HG02852 (cell line): ENCODE data around the gene SHPK.

Experiments used
- ATAC-seq: cut with Tn5 transposase; IDR thresholded peaks from one replicate; pipeline ENCODE4 v1.9.1; 2021; ENCODE audit warnings: mild to moderate bottlenecking, moderate library complexity; ENCODE audit not compliant: unreplicated experiment

Gene SHPK

GRCh38 chr17:3663102-3664011, 27.3 kb upstream of the SHPK start:
- ATAC-seq, result no peak

- no peak for ATAC-seq
These were observed 24.4 kb upstream of the SHPK start for GRCh38 chr17:3660311-3660891.

- ATAC-seq, result no peak
These were observed 23.6 kb upstream of the SHPK start for GRCh38 chr17:3659541-3660111.

GRCh38 chr17:3658784-3659449, 22.9 kb upstream of the SHPK start:
- no peak for ATAC-seq

- no peak for ATAC-seq
These were observed 22.1 kb upstream of the SHPK start for GRCh38 chr17:3657874-3658783.

GRCh38 chr17:3657588-3657869, 21.5 kb upstream of the SHPK start:
- ATAC-seq, result no peak

- ATAC-seq, result no peak
These were observed 20.9 kb upstream of the SHPK start for GRCh38 chr17:3656755-3657587.

GRCh38 chr17:3656353-3656752, 20.3 kb upstream of the SHPK start:
- no peak for ATAC-seq

GRCh38 chr17:3655766-3656165, 19.7 kb upstream of the SHPK start:
- ATAC-seq, result no peak

GRCh38 chr17:3647769-3648555, 11.9 kb upstream of the SHPK start:
- ATAC-seq, result no peak

GRCh38 chr17:3647251-3647650, 11.2 kb upstream of the SHPK start:
- no peak for ATAC-seq

- ATAC-seq, result no peak
These were observed 9.3 kb upstream of the SHPK start for GRCh38 chr17:3645310-3645709.

- no peak for ATAC-seq
These were observed 7.9 kb upstream of the SHPK start for GRCh38 chr17:3643889-3644349.

- ATAC-seq, result no peak
These were observed 5.9 kb upstream of the SHPK start for GRCh38 chr17:3641717-3642486.

- no peak for ATAC-seq
These were observed 5.0 kb upstream of the SHPK start for GRCh38 chr17:3641014-3641413.

GRCh38 chr17:3639981-3640596, 4.0 kb upstream of the SHPK start:
- ATAC-seq, result no peak

GRCh38 chr17:3636908-3637373, 891 bp upstream of the SHPK start:
- ATAC-seq, result peak; percentile 10
